WERI-Rb-1 (cell line): ENCODE data around the gene LONP1.
A peak's percentile ranks its signal among the peaks of the same experiment; 100 is the strongest.

Experiments used
- DNase-seq: peaks from one replicate; pipeline ENCODE4 v3.0.0-alpha.2; 2020
- H3K27ac ChIP-seq: fragments of 250-450 bp; sonication (Bioruptor Pico); 2 replicates; pipeline ENCODE4 v1.5.1; 2020; ENCODE audit warnings: mild to moderate bottlenecking, moderate library complexity
- H3K27me3 ChIP-seq: fragments of 250-450 bp; sonication (Bioruptor Pico); 2 replicates; pipeline ENCODE4 v1.5.1; 2021; ENCODE audit warnings: mild to moderate bottlenecking, low read depth, moderate library complexity; ENCODE audit not compliant: insufficient read depth, severe bottlenecking
- H3K36me3 ChIP-seq: fragments of 250-450 bp; sonication (Bioruptor Pico); 2 replicates; pipeline ENCODE4 v1.5.1; 2020; ENCODE audit warnings: mild to moderate bottlenecking, moderate library complexity
- H3K4me3 ChIP-seq: 2 replicates; pipeline ENCODE4 v1.5.1; 2011; ENCODE audit warnings: low read depth, mild to moderate bottlenecking, control low read depth, low read length
- H3K9me3 ChIP-seq: fragments of 250-450 bp; sonication (Bioruptor Pico); 2 replicates; pipeline ENCODE4 v1.5.1; 2021; ENCODE audit warnings: mild to moderate bottlenecking, moderate library complexity; ENCODE audit not compliant: severe bottlenecking
- TF ChIP-seq, protein P1 (sequence below): IDR thresholded peaks from 2 replicates; pipeline ENCODE4 v1.5.1; 2011; ENCODE audit warnings: low read depth, mild to moderate bottlenecking, control low read depth, inconsistent platforms, low read length

Gene LONP1

GRCh38 chr19:5677136-5677535 lies 42.8 kb downstream of the LONP1 start:
- Histone ChIP-seq H3K27me3 (no peaks in the 10 kb centered on the region), H3K9me3 (no peaks in the 10 kb centered on the region), H3K36me3 (peaks cover 16% of the 10 kb centered on the region), H3K27ac (no peak overlapping the region), H3K4me3 (no peak overlapping the region)
- no peak for DNase-seq
- TF ChIP-seq, protein P1, sequence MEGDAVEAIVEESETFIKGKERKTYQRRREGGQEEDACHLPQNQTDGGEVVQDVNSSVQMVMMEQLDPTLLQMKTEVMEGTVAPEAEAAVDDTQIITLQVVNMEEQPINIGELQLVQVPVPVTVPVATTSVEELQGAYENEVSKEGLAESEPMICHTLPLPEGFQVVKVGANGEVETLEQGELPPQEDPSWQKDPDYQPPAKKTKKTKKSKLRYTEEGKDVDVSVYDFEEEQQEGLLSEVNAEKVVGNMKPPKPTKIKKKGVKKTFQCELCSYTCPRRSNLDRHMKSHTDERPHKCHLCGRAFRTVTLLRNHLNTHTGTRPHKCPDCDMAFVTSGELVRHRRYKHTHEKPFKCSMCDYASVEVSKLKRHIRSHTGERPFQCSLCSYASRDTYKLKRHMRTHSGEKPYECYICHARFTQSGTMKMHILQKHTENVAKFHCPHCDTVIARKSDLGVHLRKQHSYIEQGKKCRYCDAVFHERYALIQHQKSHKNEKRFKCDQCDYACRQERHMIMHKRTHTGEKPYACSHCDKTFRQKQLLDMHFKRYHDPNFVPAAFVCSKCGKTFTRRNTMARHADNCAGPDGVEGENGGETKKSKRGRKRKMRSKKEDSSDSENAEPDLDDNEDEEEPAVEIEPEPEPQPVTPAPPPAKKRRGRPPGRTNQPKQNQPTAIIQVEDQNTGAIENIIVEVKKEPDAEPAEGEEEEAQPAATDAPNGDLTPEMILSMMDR, result no peak

DNA sequence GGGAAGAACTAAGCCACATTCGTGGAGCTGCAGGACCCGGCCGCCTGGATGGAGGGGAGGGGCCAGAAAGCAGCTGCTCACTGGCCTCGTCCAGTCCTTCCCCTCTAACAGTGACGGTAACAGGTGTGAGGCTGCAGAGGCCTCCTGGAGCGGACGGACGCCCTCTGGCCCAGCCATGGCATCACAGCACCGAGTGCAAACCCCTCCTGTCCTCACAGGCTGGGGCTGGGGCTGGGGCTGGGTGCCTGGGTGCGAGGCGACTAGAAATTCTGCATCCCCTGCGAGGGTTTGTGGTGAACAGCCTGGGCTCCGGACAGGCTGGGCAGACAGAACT lies 43.2 kb downstream of the LONP1 start:
- TF ChIP-seq, protein P1, result no peak
- Histone ChIP-seq H3K9me3 (no peaks in the 10 kb centered on the region), H3K4me3 (no peak overlapping the region), H3K27me3 (no peaks in the 10 kb centered on the region), H3K27ac (no peak overlapping the region), H3K36me3 (peaks cover 20% of the 10 kb centered on the region)
- DNase-seq, result no peak

DNA sequence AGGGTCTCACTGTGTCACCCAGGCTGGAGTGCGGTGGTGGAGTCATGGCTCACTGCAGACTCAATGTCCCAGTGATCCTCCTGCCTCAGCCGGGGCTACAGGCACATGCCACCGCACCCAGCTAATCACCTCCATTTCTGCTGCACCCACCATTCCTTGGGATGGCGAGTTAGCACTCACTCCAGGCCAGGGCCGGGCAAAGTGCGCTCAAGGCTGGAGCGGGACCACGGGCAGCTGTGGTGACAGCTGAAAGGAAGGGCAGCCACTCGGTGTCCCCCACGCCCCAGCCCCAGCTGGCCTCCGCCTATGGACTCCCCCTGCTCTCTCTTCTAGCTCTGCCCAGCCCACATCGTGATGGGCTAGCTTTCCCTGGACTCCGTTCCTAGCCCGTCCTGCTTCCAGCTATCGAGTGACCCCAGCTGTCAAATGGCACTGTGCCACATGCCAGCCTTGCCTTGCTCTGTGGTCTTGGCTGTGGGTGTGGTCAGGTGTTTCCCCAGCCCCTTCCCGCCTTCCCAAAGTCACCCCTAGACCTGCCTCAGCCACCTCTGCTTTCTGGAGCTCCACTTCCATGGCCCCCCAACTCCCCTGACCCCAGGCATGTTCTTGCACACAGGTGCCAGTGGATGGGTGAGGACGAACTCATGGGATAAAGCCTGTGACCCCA lies 43.7 kb downstream of the LONP1 start:
- Histone ChIP-seq H3K36me3 (peaks cover 25% of the 10 kb centered on the region), H3K27me3 (no peaks in the 10 kb centered on the region), H3K27ac (no peak overlapping the region), H3K4me3 (no peak overlapping the region), H3K9me3 (no peaks in the 10 kb centered on the region)
- no peak for DNase-seq
- TF ChIP-seq, protein P1, result no peak

DNA sequence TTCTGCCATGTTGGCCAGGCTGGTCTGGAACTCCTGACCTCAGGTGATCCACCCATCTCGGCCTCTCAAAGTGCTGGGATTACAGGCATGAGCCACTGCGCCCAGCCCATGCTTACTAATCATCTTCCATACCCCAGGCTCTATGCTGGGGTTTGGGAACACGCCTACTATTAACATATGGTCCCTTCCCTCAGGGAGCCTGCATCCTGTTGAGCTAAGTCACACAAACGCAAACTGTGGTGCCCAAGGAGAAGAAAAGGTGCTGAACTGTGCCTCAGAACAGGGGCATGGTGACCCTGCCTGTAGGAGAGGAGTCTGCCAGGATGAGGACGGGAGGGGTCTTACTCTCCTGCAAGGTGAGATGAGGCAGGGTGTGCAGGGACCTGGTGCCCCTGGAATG lies 45.2 kb downstream of the LONP1 start:
- Histone ChIP-seq H3K9me3 (no peaks in the 10 kb centered on the region), H3K27me3 (no peaks in the 10 kb centered on the region), H3K4me3 (no peak overlapping the region), H3K36me3 (peaks cover 29% of the 10 kb centered on the region), H3K27ac (peak overlapping the region; percentile 26; the same call in 1 of the 2 replicates)
- TF ChIP-seq, protein P1, result no peak
- DNase-seq, result no peak

DNA sequence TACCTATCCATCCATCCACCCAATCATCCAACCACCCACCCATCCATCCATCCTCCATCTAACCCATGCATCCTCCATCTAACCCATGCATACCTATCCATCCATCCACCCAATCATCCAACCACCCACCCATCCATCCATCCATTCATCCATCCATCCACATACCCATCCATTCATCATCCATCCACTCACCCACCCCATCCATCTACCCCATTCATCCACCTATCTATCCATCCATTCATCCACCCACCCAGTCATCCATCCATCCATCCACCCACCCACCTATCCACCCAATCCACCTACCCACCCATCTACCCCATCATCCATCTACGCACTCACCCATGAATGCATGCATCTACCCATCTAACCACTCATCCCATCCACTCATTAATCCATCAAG lies 46.2 kb downstream of the LONP1 start:
- Histone ChIP-seq H3K27ac (no peak overlapping the region), H3K36me3 (peaks cover 39% of the 10 kb centered on the region), H3K27me3 (no peaks in the 10 kb centered on the region), H3K4me3 (no peak overlapping the region), H3K9me3 (no peaks in the 10 kb centered on the region)
- DNase-seq, result no peak
- TF ChIP-seq, protein P1, result no peak
